Sigmoid colon (tissue), 7 donors: ENCODE data around the gene NBAS. TPM values are rescaled to one million over a fixed set of nuclear protein-coding genes. Genes with fewer than 3 reads are reported as not detected.

ENCODE experiments used
- DNase-seq: peaks from one replicate; pipeline ENCODE4 v3.0.0-alpha.2; 2019
- H3K27ac ChIP-seq, 4 donors: fragments of 200-600 bp; sonication (generic); one replicate each; pipeline ENCODE4 v1.5.1; 2016 to 2019; ENCODE audit warnings: mild to moderate bottlenecking in 1 of 4
- H3K27me3 ChIP-seq, 3 donors: fragments of 200-600 bp; sonication (generic); one replicate each; pipeline ENCODE4 v1.5.1; 2019; ENCODE audit warnings: mild to moderate bottlenecking in 1 of 3
- H3K36me3 ChIP-seq, 4 donors: fragments of 200-600 bp; sonication (generic); one replicate each; pipeline ENCODE4 v1.5.1; 2016 to 2019
- H3K4me1 ChIP-seq, 4 donors: fragments of 200-600 bp; sonication (generic); one replicate each; pipeline ENCODE4 v1.5.1; 2017 to 2019
- H3K4me3 ChIP-seq, 4 donors: fragments of 200-600 bp; sonication (generic); one replicate each; pipeline ENCODE4 v1.5.1; 2017 to 2019; ENCODE audit warnings: mild to moderate bottlenecking in 2 of 4, moderate library complexity in 1 of 4
- H3K9me3 ChIP-seq, 4 donors: fragments of 200-600 bp in 3 of 4; sonication (generic) in 3 of 4; one replicate each; pipeline versions ENCODE4 v1.5.1 to v1.6.1; 2013 to 2019
- EP300 ChIP-seq, 4 donors: sonication (generic); formaldehyde crosslinking; IDR thresholded peaks; one replicate each; pipeline ENCODE4 v1.6.1; 2017; ENCODE audit warnings: antibody characterized with exemption in 4 of 4
- POLR2A ChIP-seq, 2 donors: fragments of 450-650 bp; IDR thresholded peaks; one replicate each; pipeline ENCODE4 v1.6.1; 2016; ENCODE audit warnings: antibody characterized with exemption in 2 of 2, mild to moderate bottlenecking in 2 of 2, moderate library complexity in 2 of 2
- POLR2AphosphoS5 ChIP-seq, 4 donors: sonication (generic); formaldehyde crosslinking; IDR thresholded peaks; one replicate each; pipeline ENCODE4 v1.6.1; 2017; ENCODE audit warnings: antibody characterized with exemption in 4 of 4
- WGBS, 2 donors: extraction: QIAGEN DNeasy Blood & Tissue Kit; methylation state at CpG; one replicate each; pipeline ENCODE4 v1.1.7; 2013; 5-methylcytosine and 5-hydroxymethylcytosine counted together
- intact Hi-C: fragments of 100-400 bp; cut with DNase I; formaldehyde crosslinking; loops from one replicate; pipeline ENCODE4 v1.15.1; 2023
- polyA plus RNA-seq, 3 donors: library from polyadenylated mRNA; stranded (reverse); fragments of 200-250 nt; gene quantifications; one replicate each; pipeline ENCODE4 v1.2.3, GENCODE V29; 2013
- total RNA-seq, 4 donors: library from RNA; depleted of rRNA; stranded (reverse); fragments of >200 nt; gene quantifications; one replicate each; pipeline ENCODE4 v1.1.0, GENCODE V29; 2016
- TF ChIP-seq, protein P1 (sequence below), 4 experiments: fragments of 450-650 bp in 3 of 4; fragments of 200-600 bp in 1 of 4; IDR thresholded peaks; one replicate each; pipeline ENCODE4 v1.5.1; 2016 to 2019; ENCODE audit warnings: antibody characterized with exemption in 4 of 4, mild to moderate bottlenecking in 3 of 4, moderate library complexity in 2 of 4
- donor health status: healthy with polysubstance abuse.
- donor health status: Bipolar disorder and iron deficiency.
- donor health status: healthy.

The NBAS gene
- total and polyA plus RNA-seq, 7 donors, result 3.9 to 53.2 (median 41.9) TPM

DNA sequence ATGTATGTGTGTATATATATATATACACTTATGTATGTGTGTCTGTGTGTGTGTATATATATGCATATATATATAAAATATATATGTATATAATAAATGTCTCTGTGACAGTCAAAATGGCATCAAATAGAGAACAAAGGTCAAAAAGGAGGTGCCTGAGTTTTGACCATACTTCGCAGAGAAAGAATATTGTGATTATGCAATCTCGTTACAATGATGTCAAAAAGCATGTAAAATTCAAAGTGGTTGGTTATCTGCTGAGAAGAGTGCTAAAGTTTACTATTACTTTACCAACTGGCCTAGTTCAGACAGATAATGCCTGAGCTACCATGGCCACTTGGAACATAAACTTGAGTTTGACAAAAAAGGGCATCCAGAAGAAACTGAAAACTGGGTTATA lies 375.0 kb downstream of the NBAS start:
- 95 to 96% methylated on average over 2 of the region's 2 CpGs for WGBS, 2 donors
- Histone ChIP-seq H3K36me3 (peaks cover 0 to 28% (median 0%) of the 10 kb centered on the region in 4 donors), H3K9me3 (no peaks in the 10 kb centered on the region), H3K4me1 (peaks cover 0 to 5% (median 0%) of the 10 kb centered on the region in 4 donors), H3K27ac (no peak overlapping the region), H3K4me3 (no peak overlapping the region), H3K27me3 (no peaks in the 10 kb centered on the region)
- TF ChIP-seq, protein P1, sequence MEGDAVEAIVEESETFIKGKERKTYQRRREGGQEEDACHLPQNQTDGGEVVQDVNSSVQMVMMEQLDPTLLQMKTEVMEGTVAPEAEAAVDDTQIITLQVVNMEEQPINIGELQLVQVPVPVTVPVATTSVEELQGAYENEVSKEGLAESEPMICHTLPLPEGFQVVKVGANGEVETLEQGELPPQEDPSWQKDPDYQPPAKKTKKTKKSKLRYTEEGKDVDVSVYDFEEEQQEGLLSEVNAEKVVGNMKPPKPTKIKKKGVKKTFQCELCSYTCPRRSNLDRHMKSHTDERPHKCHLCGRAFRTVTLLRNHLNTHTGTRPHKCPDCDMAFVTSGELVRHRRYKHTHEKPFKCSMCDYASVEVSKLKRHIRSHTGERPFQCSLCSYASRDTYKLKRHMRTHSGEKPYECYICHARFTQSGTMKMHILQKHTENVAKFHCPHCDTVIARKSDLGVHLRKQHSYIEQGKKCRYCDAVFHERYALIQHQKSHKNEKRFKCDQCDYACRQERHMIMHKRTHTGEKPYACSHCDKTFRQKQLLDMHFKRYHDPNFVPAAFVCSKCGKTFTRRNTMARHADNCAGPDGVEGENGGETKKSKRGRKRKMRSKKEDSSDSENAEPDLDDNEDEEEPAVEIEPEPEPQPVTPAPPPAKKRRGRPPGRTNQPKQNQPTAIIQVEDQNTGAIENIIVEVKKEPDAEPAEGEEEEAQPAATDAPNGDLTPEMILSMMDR (IDR thresholded peaks at IDR 0.05), result no peak
- TF ChIP-seq POLR2A (IDR thresholded peaks at IDR 0.05), result no peak
- TF ChIP-seq EP300 (IDR thresholded peaks at IDR 0.05), result no peak
- TF ChIP-seq POLR2AphosphoS5 (IDR thresholded peaks at IDR 0.05), result no peak
- intact Hi-C loops, result no loop called here
- DNase-seq, result no peak

DNA sequence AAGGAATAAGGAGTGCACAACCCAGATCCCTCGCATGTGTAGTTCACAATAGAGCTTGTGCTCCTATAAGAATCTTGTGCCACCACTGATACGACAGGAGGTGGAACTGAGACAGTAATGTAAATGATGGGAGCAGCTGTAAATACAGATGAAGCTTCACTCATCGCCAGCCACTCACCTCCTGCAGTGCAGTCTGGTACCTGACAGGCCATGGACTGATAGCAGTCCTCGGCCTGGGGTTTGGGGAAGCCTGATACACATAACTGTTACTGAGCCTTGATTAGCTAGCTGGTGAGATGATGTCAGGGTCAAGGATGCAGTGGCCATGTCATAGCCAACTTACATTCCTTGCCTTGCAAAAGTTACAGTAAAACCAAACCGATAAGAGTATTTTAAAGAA lies 376.6 kb downstream of the NBAS start:
- H3K27me3 ChIP-seq, result no peaks in the 10 kb centered on the region
- no peak for DNase-seq
- intact Hi-C loops, result no loop called here
- WGBS, 2 donors, result 98% methylated on average over 5 of the region's 5 CpGs
- H3K36me3 ChIP-seq, result peaks cover 0 to 20% (median 0%) of the 10 kb centered on the region in 4 donors
- H3K4me1 ChIP-seq, result peaks cover 0 to 5% (median 0%) of the 10 kb centered on the region in 4 donors
- H3K27ac ChIP-seq, result no peak overlapping the region
- TF ChIP-seq POLR2AphosphoS5 (IDR thresholded peaks at IDR 0.05), result no peak
- no peak for TF ChIP-seq POLR2A (IDR thresholded peaks at IDR 0.05)
- TF ChIP-seq, protein P1 (IDR thresholded peaks at IDR 0.05), result no peak
- no peak overlapping the region for H3K4me3 ChIP-seq
- no peaks in the 10 kb centered on the region for H3K9me3 ChIP-seq

DNA sequence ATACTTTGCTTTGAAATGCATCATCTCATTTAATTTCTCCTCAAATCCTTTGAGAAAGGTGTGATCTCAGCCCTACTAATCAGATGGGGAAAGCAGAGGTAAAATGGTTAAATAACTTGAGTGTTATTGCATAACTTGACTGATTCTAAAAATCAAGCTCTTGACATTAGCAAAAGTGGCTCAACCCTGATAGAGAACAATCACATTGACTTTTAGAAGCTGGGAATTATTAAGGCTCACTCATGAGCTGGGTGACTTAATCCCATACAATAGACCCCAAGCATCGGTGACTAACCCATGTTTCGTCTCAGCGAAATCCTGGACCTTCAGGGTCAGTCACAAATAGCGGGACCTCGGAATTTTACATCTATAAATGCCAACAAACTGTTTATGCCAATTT lies 378.9 kb downstream of the NBAS start:
- DNase-seq, result no peak
- H3K27me3 ChIP-seq, result no peaks in the 10 kb centered on the region
- H3K27ac ChIP-seq, result no peak overlapping the region
- TF ChIP-seq EP300 (IDR thresholded peaks at IDR 0.05) (no peak), POLR2AphosphoS5 (IDR thresholded peaks at IDR 0.05) (no peak), POLR2A (IDR thresholded peaks at IDR 0.05) (no peak)
- TF ChIP-seq, protein P1 (IDR thresholded peaks at IDR 0.05), result no peak
- intact Hi-C loops, result no loop called here
- peaks cover 0 to 28% (median 0%) of the 10 kb centered on the region in 4 donors for H3K36me3 ChIP-seq
- no peak overlapping the region for H3K4me3 ChIP-seq
- H3K4me1 ChIP-seq, result peaks cover 0 to 5% (median 0%) of the 10 kb centered on the region in 4 donors
- H3K9me3 ChIP-seq, result no peaks in the 10 kb centered on the region
- 95 to 97% methylated on average over 5 of the region's 5 CpGs for WGBS, 2 donors

DNA sequence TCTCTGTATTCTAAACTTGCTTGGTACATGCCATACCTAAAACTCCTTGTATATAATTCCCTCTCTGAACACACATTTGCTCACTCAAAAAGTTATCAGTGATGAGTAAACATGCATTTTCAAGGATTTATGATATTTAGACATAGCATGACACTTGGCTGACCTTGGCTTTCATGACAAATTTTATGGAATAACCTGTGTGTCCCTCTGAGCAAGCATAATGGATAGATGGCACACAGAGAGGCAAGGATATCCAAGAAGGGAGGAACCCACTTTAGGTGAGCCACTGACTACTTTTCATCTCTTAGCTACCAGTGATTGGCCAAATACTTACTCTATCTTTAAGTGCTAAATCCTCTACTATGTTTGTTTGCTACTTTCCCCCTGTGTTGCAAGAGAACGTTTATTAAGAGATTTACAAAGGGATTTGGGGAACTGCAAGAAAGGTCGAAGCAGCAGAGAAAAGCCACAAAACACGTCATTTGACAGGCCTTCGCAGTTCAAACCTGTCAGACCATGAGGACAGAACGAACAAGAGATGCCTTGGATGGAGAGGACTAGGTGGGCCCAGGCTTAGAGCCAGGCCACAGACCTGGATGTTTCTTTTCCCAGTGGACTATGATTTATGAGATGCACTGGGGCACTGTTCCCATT lies 379.9 kb downstream of the NBAS start:
- WGBS, 2 donors, result 79 to 85% methylated on average over 5 of the region's 5 CpGs
- intact Hi-C loops, result no loop called here
- Histone ChIP-seq H3K9me3 (no peaks in the 10 kb centered on the region), H3K4me1 (peaks cover 0 to 5% (median 0%) of the 10 kb centered on the region in 4 donors), H3K36me3 (peaks cover 0 to 24% (median under 1%) of the 10 kb centered on the region in 4 donors), H3K27me3 (no peaks in the 10 kb centered on the region), H3K27ac (no peak overlapping the region), H3K4me3 (no peak overlapping the region)
- no peak for DNase-seq
- no peak for TF ChIP-seq EP300 (IDR thresholded peaks at IDR 0.05)
- no peak for TF ChIP-seq POLR2A (IDR thresholded peaks at IDR 0.05)
- TF ChIP-seq POLR2AphosphoS5 (IDR thresholded peaks at IDR 0.05), result no peak
- TF ChIP-seq, protein P1 (IDR thresholded peaks at IDR 0.05), result no peak

DNA sequence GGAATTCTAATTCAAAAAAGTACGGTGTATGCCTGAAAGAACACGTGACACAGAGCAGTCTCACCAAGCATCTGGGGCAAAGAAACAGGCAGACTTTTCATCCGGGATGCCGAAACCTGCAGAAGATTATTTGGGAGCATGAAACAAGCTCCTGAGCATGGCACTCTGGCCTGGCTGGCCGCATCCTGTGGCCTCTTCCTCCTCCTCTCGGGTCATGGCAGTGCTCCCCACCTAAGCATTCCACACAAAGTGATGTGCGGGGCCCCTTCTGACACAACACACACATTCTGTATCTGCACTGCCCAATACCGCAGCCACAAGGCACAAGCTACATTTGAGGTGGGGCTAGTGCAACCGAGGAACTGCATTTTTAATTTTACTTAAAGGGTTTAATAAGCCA lies 380.8 kb downstream of the NBAS start:
- peaks cover 0 to 5% (median 0%) of the 10 kb centered on the region in 4 donors for H3K4me1 ChIP-seq
- no peak overlapping the region for H3K27ac ChIP-seq
- no peaks in the 10 kb centered on the region for H3K9me3 ChIP-seq
- H3K4me3 ChIP-seq, result no peak overlapping the region
- H3K36me3 ChIP-seq, result peaks cover 0 to 22% (median 2%) of the 10 kb centered on the region in 4 donors
- intact Hi-C loops, result no loop called here
- no peak for DNase-seq
- WGBS, 2 donors, result 96 to 97% methylated on average over 9 of the region's 9 CpGs
- TF ChIP-seq EP300 (IDR thresholded peaks at IDR 0.05) (no peak), POLR2AphosphoS5 (IDR thresholded peaks at IDR 0.05) (no peak), POLR2A (IDR thresholded peaks at IDR 0.05) (no peak)
- TF ChIP-seq, protein P1 (IDR thresholded peaks at IDR 0.05), result no peak
- H3K27me3 ChIP-seq, result no peaks in the 10 kb centered on the region
